GM23338 (cell line): ENCODE measurements around the gene ARHGEF1. TPM values are rescaled to one million over a fixed set of nuclear protein-coding genes. Genes with fewer than 3 reads are reported as not detected.
A peak's percentile ranks its signal among the peaks of the same experiment; 100 is the strongest.

ENCODE experiments used
- ATAC-seq: fragments of 200-7000 bp; cut with Tn5 transposase; 3 replicates; pipeline ENCODE4 v1.9.1; 2020
- DNase-seq: peaks from one replicate; pipeline ENCODE4 v3.0.0-alpha.2; 2015; ENCODE audit warnings: low spot score
- H2AFZ ChIP-seq: fragments of 200-600 bp; sonication (generic); 2 replicates; pipeline ENCODE4 v1.8.0; 2016; ENCODE audit warnings: antibody characterized with exemption, mild to moderate bottlenecking, moderate library complexity
- H3F3A ChIP-seq: fragments of 200-600 bp; sonication (generic); replicated peaks from 2 replicates; pipeline ENCODE4 v1.8.0; 2017; ENCODE audit warnings: antibody characterized with exemption, mixed run types, low read depth
- H3K27ac ChIP-seq: fragments of 200-600 bp; sonication (generic); 2 replicates; pipeline ENCODE4 v1.6.1; 2016; ENCODE audit warnings: low read depth
- H3K27me3 ChIP-seq: fragments of 200-600 bp; sonication (generic); 2 replicates; pipeline ENCODE4 v1.8.0; 2016; ENCODE audit warnings: mild to moderate bottlenecking, mixed run types, moderate library complexity; ENCODE audit not compliant: insufficient read depth
- H3K36me3 ChIP-seq: fragments of 200-600 bp; sonication (generic); 2 replicates; pipeline ENCODE4 v1.8.0; 2016; ENCODE audit warnings: mild to moderate bottlenecking; ENCODE audit not compliant: insufficient read depth
- H3K4me1 ChIP-seq: fragments of 200-600 bp; sonication (generic); 2 replicates; pipeline ENCODE4 v1.8.0; 2016; ENCODE audit warnings: mild to moderate bottlenecking, moderate library complexity; ENCODE audit not compliant: insufficient read depth
- H3K4me2 ChIP-seq: fragments of 200-600 bp; sonication (generic); 2 replicates; pipeline ENCODE4 v1.7.1; 2017; ENCODE audit warnings: mixed run types
- H3K4me3 ChIP-seq: fragments of 200-600 bp; sonication (generic); 2 replicates; pipeline ENCODE4 v1.6.1; 2016; ENCODE audit warnings: mixed run types
- H3K79me2 ChIP-seq: fragments of 200-600 bp; sonication (generic); replicated peaks from 2 replicates; pipeline ENCODE4 v1.8.0; 2017; ENCODE audit warnings: mild to moderate bottlenecking; ENCODE audit not compliant: insufficient read depth
- H3K9me2 ChIP-seq: fragments of 200-600 bp; sonication (generic); 2 replicates; pipeline ENCODE4 v1.8.0; 2017; ENCODE audit not compliant: insufficient read depth
- H4K20me1 ChIP-seq: fragments of 200-600 bp; sonication (generic); replicated peaks from 2 replicates; pipeline ENCODE4 v1.8.0; 2017; ENCODE audit warnings: mild to moderate bottlenecking; ENCODE audit not compliant: insufficient read depth
- H3K27ac Mint-ChIP-seq: 2 replicates; pipeline ENCODE4 v1.8.0; 2020; ENCODE audit warnings: inconsistent platforms, mild to moderate bottlenecking, moderate library complexity, mixed read lengths
- H3K27me3 Mint-ChIP-seq: 3 replicates; pipeline ENCODE4 v1.8.0; 2022; ENCODE audit warnings: low read depth, mild to moderate bottlenecking, moderate library complexity, mixed read lengths, inconsistent platforms; ENCODE audit not compliant: insufficient read depth, poor library complexity
- H3K36me3 Mint-ChIP-seq: 3 replicates; pipeline ENCODE4 v1.8.0; 2021; ENCODE audit warnings: low read depth, mild to moderate bottlenecking, inconsistent platforms, moderate library complexity, mixed read lengths
- H3K4me1 Mint-ChIP-seq: 3 replicates; pipeline ENCODE4 v1.8.0; 2020; ENCODE audit warnings: mild to moderate bottlenecking, inconsistent platforms, mixed read lengths
- H3K4me3 Mint-ChIP-seq: 3 replicates; pipeline ENCODE4 v1.8.0; 2021; ENCODE audit warnings: moderate library complexity, mild to moderate bottlenecking, inconsistent platforms, mixed read lengths
- H3K9me3 Mint-ChIP-seq: 3 replicates; pipeline ENCODE4 v1.8.0; 2020; ENCODE audit warnings: moderate library complexity, mild to moderate bottlenecking, inconsistent platforms, mixed read lengths
- CREB1 ChIP-seq: fragments of 250-450 bp; sonication (Bioruptor Pico); IDR thresholded peaks from 2 replicates; pipeline ENCODE4 v1.5.0; 2020; ENCODE audit warnings: low read depth, mild to moderate bottlenecking, moderate library complexity
- CTCF ChIP-seq, 2 experiments: fragments of 200-600 bp in 1 of 2; sonication (generic) in 1 of 2; conservative IDR thresholded peaks; 2 replicates each; pipeline versions ENCODE4 v1.5.1 to v1.6.1; 2016 to 2017; ENCODE audit warnings: antibody characterized with exemption in 2 of 2, low read depth in 2 of 2, mild to moderate bottlenecking in 2 of 2, moderate library complexity in 1 of 2
- ETS1 ChIP-seq: IDR thresholded peaks from 2 replicates; pipeline ENCODE4 v1.6.1; 2016; ENCODE audit warnings: antibody characterized with exemption
- JUNB ChIP-seq: IDR thresholded peaks from one replicate; pipeline ENCODE4 v1.6.1; 2016; ENCODE audit warnings: antibody characterized with exemption; ENCODE audit not compliant: unreplicated experiment
- NANOG ChIP-seq: IDR thresholded peaks from 2 replicates; pipeline ENCODE4 v1.6.1; 2016; ENCODE audit warnings: antibody characterized with exemption, borderline replicate concordance
- POLR2AphosphoS5 ChIP-seq: IDR thresholded peaks from 2 replicates; pipeline ENCODE4 v1.6.1; 2016; ENCODE audit warnings: antibody characterized with exemption, low read depth
- STAT1 ChIP-seq: IDR thresholded peaks from one replicate; pipeline ENCODE4 v1.6.1; 2016; ENCODE audit warnings: antibody characterized with exemption; ENCODE audit not compliant: unreplicated experiment
- ZNF114 ChIP-seq: fragments of 250-450 bp; sonication (Bioruptor Pico); IDR thresholded peaks from 2 replicates; pipeline ENCODE4 v1.5.0; 2020; ENCODE audit warnings: mild to moderate bottlenecking, moderate library complexity
- ZNF331 ChIP-seq: fragments of 250-450 bp; sonication (Bioruptor Pico); IDR thresholded peaks from 2 replicates; pipeline ENCODE4 v1.5.0; 2020; ENCODE audit warnings: low read depth, mild to moderate bottlenecking, moderate library complexity
- ZNF462 ChIP-seq: fragments of 250-450 bp; sonication (Bioruptor Pico); IDR thresholded peaks from 2 replicates; pipeline ENCODE4 v1.5.0; 2020; ENCODE audit warnings: mild to moderate bottlenecking, moderate library complexity
- polyA plus RNA-seq: library from polyadenylated mRNA; unstranded; fragments of >200 nt; fragmentation: Nextera tagmentation; extraction: Ambion mirVana; gene quantifications from 2 replicates; pipeline ENCODE4 v1.2.1, GENCODE V29; 2016
- total RNA-seq: library from RNA; depleted of rRNA; stranded (reverse); fragments of >200 nt; shearing (Covaris generic); gene quantifications from 2 replicates; pipeline ENCODE4 v1.2.3, GENCODE V29; 2014

ARHGEF1 gene
- total and polyA plus RNA-seq, 2 experiments from 2014 or later, result 41.3 to 44.7 TPM

GRCh38 chr19:41905273-41906002 is 22.5 kb downstream of the ARHGEF1 start:
- DNase-seq, result no peak
- Histone ChIP-seq H3K79me2 (no peaks in the 10 kb centered on the region), H3K27ac (no peak overlapping the region), H2AFZ (no peak overlapping the region), H4K20me1 (no peaks in the 10 kb centered on the region; the same call in 1 of the 2 replicates), H3K27me3 (peaks cover 18% of the 10 kb centered on the region), H3K4me1 (no peaks in the 10 kb centered on the region; the same call in 1 of the 2 replicates), H3K4me2 (no peak overlapping the region), H3K9me2 (no peaks in the 10 kb centered on the region), H3K36me3 (peaks cover 3% of the 10 kb centered on the region; the same call in 1 of the 2 replicates), H3K4me3 (no peak overlapping the region), H3F3A (no peaks in the 10 kb centered on the region)
- peaks cover 19% of the 10 kb centered on the region for H3K27me3 Mint-ChIP-seq
- H3K4me1 Mint-ChIP-seq, result peaks cover 12% of the 10 kb centered on the region
- H3K4me3 Mint-ChIP-seq, result no peak overlapping the region; the same call in 2 of the 3 replicates
- no peaks in the 10 kb centered on the region; the same call in 2 of the 3 replicates for H3K9me3 Mint-ChIP-seq
- H3K27ac Mint-ChIP-seq, result no peak overlapping the region
- ATAC-seq, result no peak
- TF ChIP-seq JUNB (no peak), ZNF331 (no peak), CREB1 (CRISPR knock-in tag) (no peak), NANOG (no peak), ZNF114 (CRISPR knock-in tag) (no peak), POLR2AphosphoS5 (no peak)
- peaks cover 44% of the 10 kb centered on the region for H3K36me3 Mint-ChIP-seq

- Mint-ChIP-seq H3K36me3 (peaks cover 41% of the 10 kb centered on the region), H3K4me1 (peaks cover 12% of the 10 kb centered on the region), H3K4me3 (no peak overlapping the region), H3K9me3 (no peaks in the 10 kb centered on the region; the same call in 2 of the 3 replicates), H3K27me3 (peaks cover 27% of the 10 kb centered on the region), H3K27ac (no peak overlapping the region)
- Histone ChIP-seq H2AFZ (no peak overlapping the region), H3K79me2 (no peaks in the 10 kb centered on the region), H3K27ac (no peak overlapping the region), H3K4me3 (no peak overlapping the region), H4K20me1 (no peaks in the 10 kb centered on the region; the same call in 1 of the 2 replicates), H3K36me3 (peaks cover 3% of the 10 kb centered on the region; the same call in 1 of the 2 replicates), H3K4me2 (no peak overlapping the region), H3F3A (no peaks in the 10 kb centered on the region), H3K27me3 (peaks cover 26% of the 10 kb centered on the region), H3K9me2 (no peaks in the 10 kb centered on the region), H3K4me1 (no peaks in the 10 kb centered on the region; the same call in 1 of the 2 replicates)
- DNase-seq (peak; percentile 60), ATAC-seq (peak; percentile 47)
- no peak for TF ChIP-seq ETS1
- TF ChIP-seq STAT1, result no peak
- TF ChIP-seq ZNF114 (CRISPR knock-in tag), result no peak
- TF ChIP-seq ZNF462 (CRISPR knock-in tag), result no peak
- TF ChIP-seq CTCF (conservative IDR thresholded peaks at IDR 0.05; ENCODE audit: low read depth in 2 of 2), result no peak
- no peak for TF ChIP-seq NANOG
These were observed 23.3 kb downstream of the ARHGEF1 start for GRCh38 chr19:41906271-41906670.
